CD4-positive, alpha-beta T cell treated with Interleukin-12 subunit alpha and Interleukin-12 subunit beta, for 1 hour (primary cell): ENCODE data around the gene CEP112.

Experiments
- DNase-seq: peaks from one replicate; pipeline ENCODE4 v3.0.0-alpha.2; 2020

CEP112 gene

DNA sequence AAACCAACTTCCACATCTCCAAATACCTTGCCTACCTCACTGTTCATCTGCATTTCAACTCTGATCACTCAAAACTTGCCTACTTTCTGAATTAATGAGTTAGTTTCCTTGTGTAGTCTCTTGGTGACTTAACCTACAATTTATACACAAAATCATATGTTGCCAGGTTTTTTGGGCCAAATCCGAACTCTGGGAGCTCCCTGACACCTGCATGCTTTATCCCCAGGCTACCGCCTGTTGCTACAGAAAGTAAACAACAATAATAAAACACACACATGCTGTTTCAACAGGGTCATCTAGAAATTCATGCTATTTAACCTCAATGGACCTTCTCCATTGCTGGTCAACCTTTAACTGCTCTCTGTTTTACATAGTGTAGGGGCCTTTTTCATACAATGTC, 526.0 kb downstream of the CEP112 start:
- DNase-seq: no peak

DNA sequence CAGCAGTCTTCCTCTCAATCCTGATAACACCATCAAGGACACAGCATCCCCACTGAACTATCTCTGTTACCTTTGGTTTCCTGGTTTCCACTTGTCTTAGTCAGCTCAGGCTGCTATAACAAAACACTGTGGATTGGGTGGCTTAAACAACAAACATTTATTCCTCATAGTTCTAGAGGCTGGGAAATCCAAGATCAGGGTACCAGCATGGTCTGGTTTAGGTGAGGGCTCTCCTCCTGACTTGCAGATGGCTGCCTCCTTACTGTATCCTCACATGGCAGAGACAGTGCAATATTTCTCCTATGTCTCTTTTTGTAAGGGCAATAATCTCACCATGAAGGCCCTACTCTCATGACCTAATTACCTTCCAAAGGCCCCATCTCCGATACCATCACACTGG, 527.2 kb downstream of the CEP112 start:
- no peak for DNase-seq

DNA sequence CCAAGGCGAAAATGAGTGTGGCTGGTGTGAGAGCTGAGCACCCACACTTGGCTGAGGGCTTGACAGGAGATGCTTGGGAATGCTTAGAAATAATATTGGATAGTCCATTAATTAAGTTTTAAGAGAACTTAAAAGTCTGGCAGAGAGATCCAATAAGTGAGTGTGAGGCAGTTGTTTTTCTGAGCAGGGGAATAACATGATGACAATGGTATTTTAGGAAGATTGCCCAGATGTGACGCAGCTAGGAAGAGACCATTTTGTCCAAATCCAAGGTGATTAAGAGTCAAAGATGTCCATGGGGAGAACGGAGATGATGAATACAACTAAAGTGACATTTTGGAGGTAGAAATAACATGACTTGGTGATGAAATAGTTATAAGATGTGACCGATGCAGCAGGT, 527.7 kb downstream of the CEP112 start:
- DNase-seq: no peak

DNA sequence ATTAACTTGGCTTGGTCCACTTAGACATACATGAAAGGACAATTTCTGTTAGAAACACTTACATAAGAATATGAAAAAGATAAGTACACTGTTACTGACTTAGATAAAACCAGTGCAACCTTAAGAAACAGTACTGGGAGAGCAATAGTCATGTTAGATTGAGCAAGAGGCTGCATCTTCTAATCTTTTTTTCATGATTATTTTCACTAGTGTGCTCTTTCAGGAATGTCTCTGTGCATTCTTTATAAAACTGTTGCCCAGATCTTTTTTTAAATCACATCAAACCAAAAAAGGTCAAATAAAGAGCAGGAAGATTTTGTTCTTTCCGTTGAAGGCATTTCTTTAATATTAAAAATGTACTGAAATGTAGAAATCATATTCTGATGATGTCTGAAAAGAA, 529.7 kb downstream of the CEP112 start:
- no peak for DNase-seq

DNA sequence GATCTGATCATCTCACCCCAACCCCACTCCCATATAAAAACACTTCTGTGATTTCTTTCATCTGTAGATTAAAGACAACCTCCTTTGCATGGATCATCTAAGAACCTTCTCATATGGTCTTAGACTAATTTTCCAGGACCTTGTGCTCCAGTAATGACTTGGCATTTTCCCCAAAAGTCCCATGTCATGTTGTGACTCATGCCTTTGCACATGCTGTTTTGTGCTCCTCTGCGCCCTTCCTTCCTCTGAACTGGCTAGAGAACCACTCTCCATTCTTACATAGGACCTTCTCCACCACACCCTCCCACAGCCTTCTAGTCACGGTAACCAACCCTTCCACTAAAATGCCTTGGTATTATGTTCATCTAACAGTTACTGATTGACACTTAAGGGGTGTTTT, 531.0 kb downstream of the CEP112 start:
- DNase-seq: no peak

DNA sequence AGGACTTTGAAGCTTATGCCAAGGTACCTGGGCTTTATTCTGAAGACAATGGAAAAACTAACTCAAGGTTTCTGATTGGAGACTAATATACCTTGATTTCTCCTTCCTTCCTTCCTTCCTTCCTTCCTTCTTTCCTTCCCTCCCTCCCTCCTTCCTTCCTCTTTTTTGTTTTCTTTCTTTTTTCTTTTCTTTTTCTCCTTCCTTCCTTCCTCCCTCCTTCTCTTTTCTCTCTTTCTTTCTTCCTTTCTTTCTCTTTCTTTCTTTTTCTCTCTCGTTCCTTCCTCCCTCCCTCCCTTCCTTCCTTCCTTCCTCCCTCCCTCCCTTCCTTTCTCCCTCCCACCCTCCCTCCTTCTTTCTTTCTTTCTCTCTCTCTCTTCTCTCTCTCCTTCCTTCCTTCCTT, 531.9 kb downstream of the CEP112 start:
- no peak for DNase-seq

DNA sequence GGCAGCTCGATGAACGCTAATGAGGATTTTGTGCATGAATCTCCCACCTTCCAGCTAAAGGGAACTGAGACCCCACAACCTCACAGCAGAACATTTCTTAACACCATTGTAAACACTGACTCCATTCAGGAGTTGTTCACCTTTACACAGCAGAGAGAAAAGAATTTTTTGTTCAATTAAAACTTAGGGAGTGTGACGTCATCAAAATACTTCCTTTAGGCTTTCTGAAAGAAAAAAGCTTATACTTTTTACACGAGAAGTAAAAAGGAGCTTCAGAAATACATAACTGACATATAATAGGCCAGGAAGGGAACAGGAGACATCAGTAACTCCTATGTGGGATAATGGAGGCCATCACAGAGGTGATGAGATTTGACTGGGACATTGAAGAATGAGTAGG, 532.4 kb downstream of the CEP112 start:
- DNase-seq: no peak

DNA sequence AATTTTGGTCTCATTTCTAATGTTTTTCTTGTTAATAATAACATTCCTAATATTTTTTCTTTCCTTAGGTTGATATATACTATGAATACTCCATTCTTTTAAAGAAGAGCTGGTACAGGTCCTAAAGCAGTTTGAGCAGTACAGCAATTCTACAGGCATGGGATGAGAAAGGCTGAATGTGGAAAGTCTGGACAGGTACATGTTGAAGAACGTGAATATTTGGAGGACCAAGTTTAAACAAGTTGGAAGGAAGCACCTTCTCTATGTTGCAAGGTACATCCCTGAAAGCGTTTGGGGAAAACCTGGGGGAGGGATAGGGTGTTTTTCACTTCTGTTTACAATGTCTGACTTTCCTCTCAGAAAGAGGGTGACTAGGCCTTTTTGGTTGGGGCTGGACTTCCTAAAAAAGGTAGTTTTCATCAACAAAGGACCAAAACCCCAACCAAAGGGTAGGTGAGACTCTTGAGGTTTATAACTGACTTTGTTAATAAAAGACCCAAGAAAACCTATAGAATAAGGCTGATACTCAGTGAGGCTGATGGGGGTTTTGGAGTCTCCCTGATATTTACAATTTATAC, 534.6 kb downstream of the CEP112 start:
- DNase-seq: no peak

DNA sequence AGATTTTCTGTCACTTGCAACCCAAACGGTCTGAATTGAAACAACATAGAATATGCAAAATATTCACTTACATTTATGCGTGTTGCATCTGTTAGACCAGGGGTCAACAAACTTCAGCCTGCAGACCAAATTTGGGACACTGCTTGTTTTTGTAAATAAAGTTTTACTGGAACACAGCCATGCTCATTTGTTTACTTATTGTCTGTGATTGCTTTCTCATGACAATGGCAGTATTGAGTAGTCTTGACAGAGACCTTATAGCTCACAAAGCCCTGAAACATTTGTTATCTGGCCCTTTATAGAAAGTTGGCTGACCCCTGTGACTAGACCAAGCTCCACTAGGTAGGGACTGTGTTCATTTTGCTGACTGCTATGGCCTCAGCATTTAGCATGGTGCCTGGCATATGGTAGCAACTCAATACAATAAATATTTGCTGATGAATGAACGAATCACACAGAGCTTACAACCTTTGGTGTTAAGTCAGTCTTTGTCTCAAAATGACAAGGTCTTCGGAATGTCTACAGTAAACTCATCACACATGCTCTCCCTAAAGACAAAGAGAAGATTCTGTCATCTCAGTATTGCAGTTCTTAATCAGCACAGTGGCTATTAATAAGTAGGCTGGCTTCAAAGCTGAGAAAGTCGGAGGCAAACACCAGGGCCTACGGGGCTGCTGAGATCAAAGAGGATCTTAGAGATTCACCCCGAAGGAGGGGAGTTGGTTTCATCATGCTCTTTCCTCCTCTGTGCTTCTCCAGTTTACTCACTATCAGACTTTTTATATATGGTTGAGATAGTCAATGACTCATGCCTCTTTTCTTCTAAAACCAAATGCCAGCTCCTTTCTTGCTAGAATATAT, 535.3 kb downstream of the CEP112 start:
- DNase-seq: no peak

DNA sequence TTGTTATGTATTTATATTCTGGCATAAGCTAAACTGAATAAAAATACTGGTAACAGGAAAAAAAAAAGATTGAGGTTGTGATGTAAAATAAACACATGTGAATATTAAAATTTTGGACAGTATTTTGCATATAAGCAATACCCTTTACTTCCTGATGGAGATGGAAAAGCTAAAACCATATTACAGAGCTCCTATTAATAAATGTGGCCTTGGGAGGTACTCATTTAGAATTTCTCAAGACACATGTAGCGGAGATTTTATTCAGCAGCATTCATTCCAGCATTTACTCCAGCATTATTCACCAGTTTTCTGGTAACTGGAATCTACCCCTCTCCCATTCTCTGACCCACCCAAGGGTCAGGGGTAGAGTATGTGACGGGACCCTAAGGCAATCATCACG, 536.2 kb downstream of the CEP112 start:
- no peak for DNase-seq

DNA sequence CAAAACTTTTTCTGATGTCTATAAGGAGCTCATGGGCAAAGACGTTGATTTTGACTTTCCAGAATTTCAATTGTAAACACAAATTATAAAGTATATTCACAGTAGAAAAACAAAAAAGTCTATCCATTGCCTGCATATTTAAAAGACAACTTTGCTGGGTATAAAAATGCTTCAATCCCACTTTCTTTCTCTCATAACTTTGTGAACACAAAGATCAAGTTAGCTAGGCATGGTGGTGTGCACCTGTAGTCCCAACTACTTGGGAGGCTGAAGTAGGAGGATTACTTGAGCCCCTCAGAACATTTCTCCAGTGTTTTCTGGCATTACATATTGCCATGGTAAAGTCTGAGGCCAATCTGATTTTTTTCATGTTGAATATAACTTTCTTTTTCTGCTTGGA, 547.4 kb downstream of the CEP112 start:
- DNase-seq: no peak

DNA sequence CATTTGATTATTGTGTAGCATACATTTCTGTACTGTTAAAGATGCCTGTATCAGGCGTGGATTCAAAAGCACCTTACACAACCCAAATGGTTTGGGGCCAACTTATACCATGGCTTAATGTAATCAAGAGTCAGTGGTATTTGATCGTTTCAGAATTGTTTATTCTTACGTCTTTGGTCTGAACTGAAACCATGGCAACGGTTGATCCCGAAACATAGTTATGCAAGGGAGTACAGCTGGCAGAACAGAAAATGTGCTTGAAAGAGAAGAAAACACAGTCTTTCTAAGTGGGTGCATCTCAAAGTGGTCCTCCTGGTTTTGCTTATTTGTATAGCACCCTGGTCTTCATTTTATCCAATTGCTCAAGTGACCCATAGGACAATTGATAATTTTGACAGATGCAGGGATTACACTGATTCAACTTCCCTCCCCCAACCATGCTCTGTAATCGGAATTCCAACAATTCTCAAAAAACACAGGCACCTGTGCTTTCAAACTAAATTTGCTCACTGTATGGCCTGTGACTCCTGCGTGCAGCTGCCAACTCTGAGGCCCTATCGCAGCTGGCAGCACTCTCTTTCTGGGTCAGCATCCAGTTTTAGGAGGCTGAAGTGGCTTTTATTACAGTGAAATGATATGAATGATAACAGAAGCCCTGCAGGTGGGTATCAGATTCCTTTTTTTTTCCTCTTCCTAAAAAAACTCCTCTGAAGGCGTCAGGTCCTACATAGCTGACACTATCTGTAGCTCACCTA, 553.5 kb downstream of the CEP112 start:
- DNase-seq: no peak

DNA sequence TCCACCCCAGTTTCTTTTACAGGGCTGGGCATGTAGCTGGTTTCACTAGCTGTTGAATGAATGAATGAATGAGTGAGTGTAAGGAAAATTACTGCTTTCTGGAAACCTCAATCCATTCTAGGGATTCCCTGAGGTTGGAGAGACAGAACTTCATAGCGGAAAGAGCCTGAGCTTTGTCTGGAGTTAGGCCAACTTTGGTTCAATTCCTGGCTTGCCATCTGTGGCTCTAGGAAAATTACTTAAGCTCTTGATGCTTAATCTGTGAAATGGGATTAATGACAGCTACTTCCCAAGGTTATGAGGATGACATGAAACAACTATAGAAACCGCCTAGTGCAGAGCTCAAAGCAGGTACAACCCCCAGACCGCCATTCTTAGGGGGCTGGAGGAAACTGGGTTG, 554.1 kb downstream of the CEP112 start:
- DNase-seq: no peak

DNA sequence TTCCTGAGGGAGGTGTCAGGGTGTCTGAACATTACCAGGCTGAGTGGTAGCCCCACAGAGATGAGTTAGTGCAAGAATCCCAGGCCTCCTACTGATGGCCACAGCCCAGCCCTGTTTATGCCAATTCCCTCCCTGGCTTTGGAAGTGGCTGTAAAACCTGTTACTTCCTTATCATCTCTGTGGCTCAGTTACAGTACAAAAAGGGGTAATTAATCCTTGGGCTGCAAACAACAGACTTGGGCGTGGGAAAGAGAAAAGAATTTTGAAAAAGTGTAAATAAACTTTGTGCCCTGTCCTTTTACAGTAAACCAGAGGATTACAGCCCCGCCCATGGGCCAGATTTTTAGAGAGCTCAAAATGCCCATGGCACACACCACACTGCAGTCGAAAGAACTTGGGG, 557.4 kb downstream of the CEP112 start:
- no peak for DNase-seq

DNA sequence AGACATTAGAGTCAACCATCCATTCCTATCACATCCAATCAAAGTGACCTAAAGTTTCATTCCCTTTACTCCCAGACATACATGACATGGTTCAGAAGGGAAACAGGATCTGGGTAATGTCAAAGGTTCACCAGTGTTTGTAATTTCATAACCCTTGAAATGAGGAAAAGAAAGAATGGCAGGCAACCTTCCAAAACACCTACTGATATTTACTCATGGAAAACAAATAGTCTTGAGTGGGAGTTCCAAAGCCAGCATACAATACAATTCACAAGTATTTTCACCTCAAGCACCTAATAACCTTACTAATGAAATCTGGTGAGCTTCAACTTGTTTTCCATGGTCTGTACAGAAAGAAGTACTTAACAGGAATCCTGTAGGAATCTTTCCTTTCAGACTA, 557.9 kb downstream of the CEP112 start:
- no peak for DNase-seq

DNA sequence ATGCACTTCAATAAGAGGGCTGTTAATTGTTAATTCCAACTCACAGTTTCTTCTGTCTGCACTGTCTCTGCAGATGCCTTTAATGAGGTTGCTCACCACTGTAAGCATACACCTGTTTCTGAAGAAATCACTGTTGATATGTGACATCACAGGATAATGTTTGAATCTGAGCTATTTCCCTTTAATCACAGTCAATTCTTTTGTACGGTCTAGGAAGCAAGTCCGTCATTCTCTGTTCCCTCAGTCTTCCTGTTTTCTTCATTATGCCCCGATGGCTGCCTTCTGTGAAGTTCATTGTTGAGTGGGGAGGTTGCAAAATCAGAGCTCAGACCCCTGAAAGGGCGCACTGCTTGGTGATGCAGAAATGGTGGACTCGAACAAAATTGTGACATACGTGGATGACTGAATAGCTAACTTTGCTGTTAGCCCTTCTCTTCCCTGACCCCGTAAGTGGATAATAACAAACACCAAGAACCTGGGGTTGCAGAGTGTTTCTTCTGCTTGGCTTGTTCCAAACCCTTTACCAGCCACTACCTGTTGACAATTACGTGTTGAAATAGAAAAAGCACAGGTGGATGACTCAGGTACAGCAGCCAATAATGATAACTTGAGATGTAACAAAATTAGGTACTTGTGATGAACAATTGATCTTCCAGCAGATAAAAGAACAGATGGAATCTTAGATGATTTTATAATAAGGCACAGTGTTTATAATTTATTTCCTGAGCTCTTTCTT, 558.6 kb downstream of the CEP112 start:
- no peak for DNase-seq

DNA sequence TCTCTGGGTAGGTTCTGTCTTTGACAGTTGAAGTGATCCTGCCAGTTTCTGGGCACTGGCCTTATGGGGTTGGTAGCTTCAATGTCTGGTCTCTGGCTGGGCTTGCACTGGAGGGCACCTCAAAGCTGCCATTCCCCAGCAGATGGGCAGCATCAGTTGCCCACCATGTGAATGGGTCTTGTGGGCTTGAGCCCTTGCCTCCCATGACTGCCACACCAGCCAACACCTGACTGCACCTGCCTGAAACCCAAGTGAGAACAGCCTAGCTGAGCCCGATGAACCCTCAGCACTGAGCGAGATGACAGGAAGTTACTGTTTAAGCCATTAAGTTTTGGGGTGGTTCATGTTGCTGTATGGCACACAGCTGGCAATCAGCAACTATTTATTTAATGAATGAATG, 561.4 kb downstream of the CEP112 start:
- no peak for DNase-seq

DNA sequence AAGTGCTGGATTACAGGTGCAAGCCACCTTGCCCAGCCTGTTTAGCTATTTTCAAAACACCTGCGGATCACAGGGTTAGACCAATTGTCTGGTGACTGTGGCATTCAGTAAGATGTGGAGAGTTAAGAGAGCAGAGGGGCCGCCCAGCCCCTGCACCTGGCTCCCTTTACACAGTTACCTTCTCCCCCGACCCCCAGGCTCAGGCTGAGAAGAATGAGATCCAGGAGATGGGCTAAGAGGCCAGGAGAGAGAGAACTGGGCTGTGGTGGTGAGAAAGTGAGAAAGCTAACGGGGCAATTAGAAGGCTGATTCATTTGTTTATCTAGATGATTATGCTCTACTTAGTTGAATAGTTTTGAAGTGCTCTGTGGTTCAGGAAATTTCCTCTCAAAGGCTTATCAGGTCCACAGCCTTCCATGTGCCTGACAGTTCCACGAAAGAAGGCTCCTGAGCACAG, 562.7 kb downstream of the CEP112 start:
- DNase-seq: no peak

DNA sequence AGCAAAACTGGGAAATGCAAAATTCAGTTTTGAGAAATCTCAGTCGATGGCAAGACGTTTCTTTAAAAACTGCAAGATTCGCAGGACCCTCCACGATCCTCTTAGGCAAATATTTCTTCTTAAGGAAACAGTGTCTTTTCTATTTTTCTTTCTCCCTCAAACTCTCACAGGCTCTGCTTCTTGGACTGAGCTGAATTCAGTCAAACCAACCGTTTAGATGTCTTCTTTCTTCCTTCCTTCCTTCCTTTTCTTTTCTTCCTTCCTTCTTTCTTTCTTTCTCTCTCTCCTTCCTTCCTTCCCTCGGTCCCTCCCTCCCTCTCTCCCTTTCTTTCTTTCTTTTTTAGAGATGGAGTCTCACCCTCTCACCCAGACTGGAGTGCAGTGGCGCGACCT, 563.3 kb downstream of the CEP112 start:
- DNase-seq: no peak

DNA sequence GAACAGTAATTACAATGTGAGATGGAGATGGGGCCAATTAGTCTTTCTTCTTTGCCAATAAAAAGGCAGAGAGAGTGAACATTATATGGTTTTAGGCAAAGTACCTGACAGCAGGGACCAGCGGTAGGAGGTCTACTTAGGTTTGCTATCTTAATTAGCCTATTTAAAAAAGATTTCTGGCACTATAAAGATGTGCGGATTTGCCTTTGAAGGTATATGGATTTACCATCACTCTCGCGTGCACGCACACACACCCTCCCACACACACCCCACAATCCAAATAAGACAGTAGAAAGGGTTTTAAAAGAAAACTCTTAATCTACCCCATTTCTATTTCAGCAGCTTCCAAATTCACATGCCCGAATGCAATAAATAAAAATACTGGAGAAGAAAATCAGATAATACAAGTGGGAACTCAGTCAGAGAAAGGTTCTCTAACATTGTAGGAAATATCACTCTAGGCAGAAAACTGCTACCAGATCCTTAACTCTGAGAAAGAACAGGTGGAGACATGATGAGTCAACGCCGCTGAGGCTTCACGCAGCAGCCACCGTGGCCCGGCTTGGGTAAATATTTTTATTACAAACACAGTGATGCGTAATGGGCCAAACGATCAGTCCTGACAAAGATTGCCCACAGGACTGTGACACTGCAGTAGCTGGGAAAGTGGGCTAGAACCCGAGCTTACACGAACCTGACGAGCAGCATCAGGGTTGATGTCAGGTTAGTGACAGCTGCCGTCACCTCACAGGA, 563.9 kb downstream of the CEP112 start:
- no peak for DNase-seq

DNA sequence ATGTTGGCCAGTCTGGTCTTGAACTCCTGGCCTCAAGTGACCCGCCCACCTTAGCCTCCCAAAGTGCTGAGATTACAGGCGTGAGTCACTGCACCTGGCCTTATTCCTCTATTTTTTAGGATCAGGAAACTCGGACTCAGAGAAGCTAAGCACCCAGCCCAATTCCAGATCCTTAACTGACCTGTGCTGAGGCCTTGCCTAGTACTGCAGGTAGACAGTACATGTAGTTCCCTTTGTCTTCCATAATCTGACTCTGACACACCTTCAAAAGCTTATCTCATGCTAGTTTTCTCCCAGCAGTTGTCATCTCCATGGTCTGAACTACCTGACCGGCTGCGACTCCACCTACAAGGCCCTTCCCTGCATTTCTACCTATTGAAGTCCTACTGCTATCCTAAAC, 564.8 kb downstream of the CEP112 start:
- no peak for DNase-seq

DNA sequence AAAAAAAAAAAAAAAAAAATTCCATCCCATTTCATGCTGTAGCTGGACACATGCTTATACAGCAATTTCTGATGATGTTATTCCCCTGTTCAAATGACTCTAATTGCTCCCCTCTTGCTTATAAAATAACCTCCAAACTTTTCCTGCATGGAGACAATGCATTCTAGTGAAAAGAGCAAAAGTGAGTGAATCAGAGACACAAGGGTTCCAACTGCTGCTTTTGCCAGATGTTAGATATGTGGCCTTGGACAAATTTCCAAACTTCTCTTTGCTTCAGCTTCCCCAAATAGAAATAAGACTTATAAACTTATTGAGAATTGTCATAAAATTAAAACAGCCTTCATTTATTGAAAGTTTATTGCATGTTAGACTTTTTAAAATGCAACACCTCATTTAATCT, 565.5 kb downstream of the CEP112 start:
- DNase-seq: no peak

DNA sequence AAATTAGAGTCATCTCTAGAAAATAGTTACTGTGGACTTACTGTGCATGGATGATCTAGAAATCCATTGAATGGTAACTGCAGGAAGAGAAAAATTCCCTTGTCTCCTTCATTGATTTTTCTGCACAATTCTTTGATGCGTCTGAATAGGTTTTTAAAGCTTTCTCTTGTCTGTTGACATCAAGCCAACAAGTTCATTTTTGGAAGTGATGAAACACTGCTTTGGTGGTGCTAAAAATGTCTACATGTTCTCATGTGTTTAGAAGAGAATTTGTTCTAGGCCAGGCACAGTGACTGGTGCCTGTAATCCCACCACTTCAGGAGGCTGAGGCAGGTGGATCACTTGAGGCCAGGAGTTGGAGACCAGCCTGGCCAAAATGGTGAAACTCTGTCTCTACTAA, 573.4 kb downstream of the CEP112 start:
- no peak for DNase-seq
